Lower leg skin (tissue), 4 donors: ENCODE data around the gene CLMN. TPM values are rescaled to one million over a fixed set of nuclear protein-coding genes. Genes with fewer than 3 reads are reported as not detected.

Experiments
- DNase-seq, 2 donors: peaks; one replicate each; pipeline ENCODE4 v3.0.0-alpha.2; 2019; ENCODE audit warnings: low spot score in 2 of 2
- H3K4me3 ChIP-seq: fragments of 200-600 bp; sonication (generic); 2 replicates; pipeline ENCODE4 v1.5.1; 2017; ENCODE audit warnings: mild to moderate bottlenecking, low read depth; ENCODE audit not compliant: poor library complexity, severe bottlenecking
- POLR2A ChIP-seq, 2 donors: fragments of 450-650 bp; IDR thresholded peaks; one replicate each; pipeline ENCODE4 v1.6.1; 2016 to 2017; ENCODE audit warnings: antibody characterized with exemption in 2 of 2, mild to moderate bottlenecking in 1 of 2, moderate library complexity in 1 of 2
- WGBS, 2 donors: methylation state at CpG; one replicate each; pipeline ENCODE4 v1.1.5; 2018; 5-methylcytosine and 5-hydroxymethylcytosine counted together
- intact Hi-C: fragments of 100-400 bp; cut with DNase I; formaldehyde crosslinking; loops from one replicate; pipeline ENCODE4 v1.15.0; 2023; ENCODE audit warnings: low total_unique reads
- total RNA-seq, 4 donors: library from RNA; depleted of rRNA; stranded (reverse); fragments of >200 nt; gene quantifications; one replicate each; pipeline ENCODE4 v1.1.0, GENCODE V29; 2016
- TF ChIP-seq, protein P1 (sequence below), 3 donors: fragments of 450-650 bp; IDR thresholded peaks; one replicate each; pipeline ENCODE4 v1.5.1; 2016; ENCODE audit warnings: antibody characterized with exemption in 3 of 3, mild to moderate bottlenecking in 3 of 3, moderate library complexity in 2 of 3

CLMN gene
- total RNA-seq, 4 donors from 2014 or later = 5.6 to 7.6 (median 7.2) TPM

DNA sequence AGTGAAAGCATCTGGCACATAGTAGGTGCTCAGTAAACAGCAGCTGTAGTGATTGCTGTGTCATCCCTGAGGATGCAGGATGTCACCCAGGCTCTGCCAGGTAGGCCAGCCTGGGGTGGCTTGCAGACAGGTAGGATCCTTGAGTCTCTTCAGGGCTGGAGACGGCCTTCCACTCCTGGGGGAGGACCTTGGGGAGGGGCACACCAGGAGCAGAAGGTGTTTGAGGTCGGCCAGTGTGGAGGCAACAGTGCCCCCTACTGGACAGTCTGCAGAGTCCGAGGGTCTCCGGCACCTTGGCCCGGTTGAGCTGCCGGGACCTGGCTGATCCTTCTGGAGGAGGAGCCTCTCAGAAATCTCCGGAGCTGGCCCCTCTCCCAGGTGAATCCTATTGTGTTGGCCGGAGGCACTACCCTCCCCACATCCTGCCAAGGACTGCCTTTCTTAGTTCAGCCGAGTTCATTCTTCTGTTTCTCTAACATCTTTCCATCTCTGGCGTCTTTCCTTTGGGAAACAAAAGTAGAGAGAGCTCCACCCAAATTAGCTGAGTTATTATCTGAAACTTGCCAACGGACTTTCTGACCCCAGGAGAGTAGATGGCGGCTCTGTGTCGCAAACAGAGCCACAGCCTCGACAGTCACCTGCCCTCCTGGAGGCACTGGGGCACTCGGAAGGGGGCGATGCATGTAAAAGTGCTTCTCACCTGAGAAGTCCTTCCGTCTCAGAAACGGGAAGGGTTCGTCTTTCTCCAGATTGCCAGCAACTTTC is 41.8 kb upstream of the CLMN start:
- TF ChIP-seq, protein P1, sequence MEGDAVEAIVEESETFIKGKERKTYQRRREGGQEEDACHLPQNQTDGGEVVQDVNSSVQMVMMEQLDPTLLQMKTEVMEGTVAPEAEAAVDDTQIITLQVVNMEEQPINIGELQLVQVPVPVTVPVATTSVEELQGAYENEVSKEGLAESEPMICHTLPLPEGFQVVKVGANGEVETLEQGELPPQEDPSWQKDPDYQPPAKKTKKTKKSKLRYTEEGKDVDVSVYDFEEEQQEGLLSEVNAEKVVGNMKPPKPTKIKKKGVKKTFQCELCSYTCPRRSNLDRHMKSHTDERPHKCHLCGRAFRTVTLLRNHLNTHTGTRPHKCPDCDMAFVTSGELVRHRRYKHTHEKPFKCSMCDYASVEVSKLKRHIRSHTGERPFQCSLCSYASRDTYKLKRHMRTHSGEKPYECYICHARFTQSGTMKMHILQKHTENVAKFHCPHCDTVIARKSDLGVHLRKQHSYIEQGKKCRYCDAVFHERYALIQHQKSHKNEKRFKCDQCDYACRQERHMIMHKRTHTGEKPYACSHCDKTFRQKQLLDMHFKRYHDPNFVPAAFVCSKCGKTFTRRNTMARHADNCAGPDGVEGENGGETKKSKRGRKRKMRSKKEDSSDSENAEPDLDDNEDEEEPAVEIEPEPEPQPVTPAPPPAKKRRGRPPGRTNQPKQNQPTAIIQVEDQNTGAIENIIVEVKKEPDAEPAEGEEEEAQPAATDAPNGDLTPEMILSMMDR (IDR thresholded peaks at IDR 0.05) = peak in 1 of 3 donors; percentile 20
- no peak for TF ChIP-seq POLR2A (IDR thresholded peaks at IDR 0.05)
- H3K4me3 ChIP-seq = no peak overlapping the region
- intact Hi-C loops = no loop called here
- peak in 1 of 2 donors; percentile 87 for DNase-seq
- WGBS, 2 donors = 17 to 25% methylated on average over 18 to 19 of the region's 19 CpGs

DNA sequence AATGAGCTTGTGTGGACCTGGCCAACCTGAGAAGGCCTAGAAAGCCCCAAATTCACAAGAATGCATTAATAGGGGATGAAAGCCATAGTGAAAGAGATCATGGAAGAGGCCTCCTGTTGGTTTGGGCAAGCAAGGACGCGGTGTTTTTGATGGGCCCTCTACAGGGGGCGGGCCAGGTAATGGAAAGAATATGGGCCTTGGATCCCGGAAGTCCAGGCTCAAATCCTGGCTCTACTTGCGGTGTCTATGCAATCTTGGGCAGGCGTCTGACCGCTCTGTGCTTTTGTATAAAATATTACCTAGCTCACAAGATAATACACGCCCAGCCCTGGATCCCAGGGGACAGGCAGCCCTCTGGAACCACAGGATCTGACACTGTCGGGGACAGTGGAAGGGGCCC is 41.1 kb upstream of the CLMN start:
- peak in 1 of 2 donors; percentile 70 for DNase-seq
- TF ChIP-seq POLR2A (IDR thresholded peaks at IDR 0.05) = no peak
- TF ChIP-seq, protein P1 (IDR thresholded peaks at IDR 0.05) = no peak
- 85 to 90% methylated on average over 9 of the region's 9 CpGs for WGBS, 2 donors
- intact Hi-C loops = no loop called here
- no peak overlapping the region for H3K4me3 ChIP-seq

DNA sequence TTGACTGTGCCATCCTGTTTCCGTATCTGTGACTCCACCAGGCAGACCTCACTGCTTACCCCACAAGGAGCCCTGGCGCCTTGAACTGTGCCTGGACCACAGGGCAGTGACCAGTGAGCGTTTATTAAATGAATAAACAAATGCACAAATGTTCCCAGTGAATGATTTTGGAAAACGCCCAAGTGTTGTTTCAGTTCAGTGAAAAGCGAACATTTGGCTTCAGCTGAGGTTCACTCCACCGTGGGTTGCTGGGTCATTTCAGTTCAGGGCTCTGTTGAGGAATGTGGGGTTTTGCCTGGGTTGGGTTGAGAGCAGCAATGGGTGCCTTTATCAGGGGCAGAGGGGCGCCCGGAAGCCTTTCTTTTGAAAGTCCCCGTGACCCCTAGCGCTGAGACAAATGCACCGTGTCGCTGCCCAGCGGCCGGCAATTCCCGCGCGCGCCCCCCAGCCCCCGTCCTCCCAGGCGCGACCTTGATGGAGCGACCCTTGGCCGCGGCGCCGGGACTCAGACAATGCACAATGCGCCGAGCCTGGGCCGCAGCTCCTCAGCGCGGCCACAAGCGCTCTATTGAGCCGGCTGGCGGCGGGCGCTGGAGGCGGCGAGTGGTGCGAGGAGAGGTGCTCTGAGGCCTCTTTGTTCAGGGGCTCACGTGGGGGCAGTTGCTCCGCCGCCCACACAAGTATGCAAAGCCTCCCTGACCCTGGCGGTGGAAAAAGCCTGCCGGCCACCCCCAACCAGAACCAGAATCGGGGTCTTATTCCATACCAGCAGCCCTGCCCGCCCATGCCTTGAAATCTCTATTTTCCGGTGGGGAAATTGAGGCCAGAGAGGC is 40.5 kb upstream of the CLMN start:
- WGBS, 2 donors = 63 to 74% methylated on average over 36 to 47 of the region's 47 CpGs
- TF ChIP-seq, protein P1 (IDR thresholded peaks at IDR 0.05) = no peak
- TF ChIP-seq POLR2A (IDR thresholded peaks at IDR 0.05) = no peak
- no peak for DNase-seq
- H3K4me3 ChIP-seq = no peak overlapping the region
- intact Hi-C loops = no loop called here

DNA sequence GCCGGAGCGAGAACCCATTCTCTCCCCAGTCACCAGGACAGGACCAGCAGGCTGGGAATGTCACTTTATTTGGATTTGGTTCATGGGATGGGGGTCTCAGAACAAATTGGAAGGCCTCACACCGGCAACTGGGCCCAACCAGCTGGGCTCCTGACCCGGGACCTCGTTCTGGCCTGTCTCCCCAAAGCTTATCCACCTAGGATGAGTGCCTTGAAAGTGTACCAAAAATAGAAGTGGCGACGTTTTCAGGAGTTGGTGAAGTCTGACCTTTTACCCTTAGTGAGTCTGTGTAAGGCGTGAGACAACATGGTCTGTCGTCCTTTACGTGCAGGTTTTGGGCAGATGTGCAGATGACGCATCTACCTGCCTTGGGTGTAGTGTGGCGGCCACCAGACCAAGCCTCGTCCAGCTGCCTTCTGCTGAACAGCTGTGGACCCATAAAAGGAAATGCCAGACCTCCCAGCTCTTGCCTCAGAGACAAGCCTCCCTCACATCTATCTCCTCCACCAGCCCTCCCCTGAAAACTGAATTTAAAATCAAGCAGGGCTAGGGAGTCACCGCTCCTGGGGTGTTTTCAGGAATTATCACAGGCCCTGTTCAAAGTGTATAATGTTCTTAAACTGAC is 36.6 kb upstream of the CLMN start:
- intact Hi-C loops = no loop called here
- TF ChIP-seq, protein P1 (IDR thresholded peaks at IDR 0.05) = no peak
- no peak for TF ChIP-seq POLR2A (IDR thresholded peaks at IDR 0.05)
- H3K4me3 ChIP-seq = no peak overlapping the region
- no peak for DNase-seq
- WGBS, 2 donors = 74 to 77% methylated on average over 14 of the region's 14 CpGs

DNA sequence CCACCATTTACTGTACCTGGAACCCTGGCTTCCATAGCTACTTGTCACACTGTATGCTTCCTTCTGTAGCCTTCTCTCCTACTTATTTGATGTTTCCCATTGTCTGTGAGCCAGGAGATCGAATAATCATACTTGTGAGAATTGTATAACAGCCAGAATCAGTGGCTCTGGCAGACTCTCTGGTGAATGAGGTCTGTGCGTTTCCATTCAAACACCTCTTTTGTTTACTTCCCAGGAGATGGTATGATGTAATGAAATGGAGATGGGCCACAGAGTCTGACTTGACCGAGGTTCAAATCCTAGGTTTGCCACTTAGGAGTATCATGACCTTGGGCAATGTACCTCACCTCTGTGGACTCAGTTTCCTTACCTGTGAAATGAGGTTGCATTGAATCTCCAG is 35.7 kb upstream of the CLMN start:
- TF ChIP-seq, protein P1 (IDR thresholded peaks at IDR 0.05) = no peak
- TF ChIP-seq POLR2A (IDR thresholded peaks at IDR 0.05) = no peak
- intact Hi-C loops = no loop called here
- WGBS, 2 donors = 22 to 25% methylated on average over 3 of the region's 3 CpGs
- H3K4me3 ChIP-seq = no peak overlapping the region
- DNase-seq = no peak
